Fibroblast of peridontal ligament (primary cell): Measurements from ENCODE around the gene RNF19B.
A peak's percentile ranks its signal among the peaks of the same experiment; 100 is the strongest.

ENCODE experiments used
- DNase-seq: peaks from one replicate; pipeline ENCODE4 v3.0.0-alpha.2; 2010; ENCODE audit errors: extremely low read depth

The RNF19B gene

DNA sequence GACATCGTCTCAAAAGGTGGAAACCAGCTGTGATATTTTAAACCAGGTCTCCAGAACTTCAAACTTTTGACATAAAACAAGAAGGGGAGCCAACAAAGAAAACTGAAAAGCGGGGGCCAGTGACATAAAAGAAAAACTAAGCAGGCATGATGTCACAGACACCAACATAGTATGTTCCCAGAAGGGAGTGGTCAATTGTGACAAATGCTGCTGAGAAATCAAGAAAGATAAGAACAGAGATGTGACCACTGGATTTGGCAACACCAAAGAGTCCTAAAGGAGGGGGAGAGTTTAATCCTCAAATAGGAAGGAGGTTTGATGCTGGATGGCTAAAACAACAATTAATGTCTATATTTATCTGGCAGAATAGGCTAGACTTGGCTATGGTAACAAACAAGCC is 2.3 kb upstream of the RNF19B start:
- no peak for DNase-seq

GRCh38 chr1:32965251-32965747 is 690 bp upstream of the RNF19B start:
- no peak for DNase-seq

GRCh38 chr1:32963746-32964460 is 706 bp downstream of the RNF19B start:
- DNase-seq: no peak

- peak; percentile 45 for DNase-seq
Observed at GRCh38 chr1:32962248-32962896, 2.2 kb downstream of the RNF19B start.

DNA sequence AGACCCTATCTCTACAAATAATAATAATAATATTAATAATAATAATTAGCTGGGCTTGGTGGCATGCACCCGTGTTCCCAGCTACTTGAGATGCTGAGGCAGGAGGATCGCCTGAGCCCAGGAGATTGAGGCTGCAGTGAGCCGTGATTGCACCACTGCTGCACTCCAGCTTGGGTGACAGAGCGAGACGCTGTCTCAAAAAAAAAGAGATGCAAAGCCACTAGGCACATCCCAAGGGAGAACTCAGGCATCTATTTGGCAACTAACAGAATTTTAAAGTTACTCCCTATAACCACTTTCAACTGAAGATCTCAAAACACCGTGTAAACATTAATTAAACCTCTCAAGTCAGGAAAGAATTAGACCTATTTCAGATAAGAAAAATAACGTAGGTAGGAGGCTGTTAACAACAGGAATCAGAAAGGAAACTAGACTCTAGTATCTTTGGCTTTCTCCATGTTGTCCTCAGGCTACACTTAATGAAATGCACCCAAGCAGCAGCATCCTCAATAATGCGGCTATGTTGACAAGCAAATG is 3.7 kb downstream of the RNF19B start:
- DNase-seq: no peak

DNA sequence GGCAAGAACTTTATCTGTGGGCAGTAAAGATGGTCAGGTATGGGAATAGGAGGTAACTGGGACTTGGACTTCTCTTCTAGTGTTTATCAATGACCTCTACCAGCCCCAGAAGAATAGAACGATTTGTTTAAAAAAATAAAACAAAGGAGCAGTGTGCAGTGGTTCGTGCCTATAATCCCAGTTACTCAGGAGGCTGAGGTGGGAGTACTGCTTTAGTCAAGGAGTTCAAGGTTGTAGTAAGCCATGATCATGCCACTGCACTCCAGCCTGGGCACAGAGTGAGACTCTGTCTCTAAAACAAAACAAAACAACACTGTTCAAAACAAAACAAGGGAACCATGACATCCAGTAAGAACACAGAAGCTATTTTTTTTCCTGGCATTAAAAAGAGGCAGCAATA is 4.3 kb downstream of the RNF19B start:
- DNase-seq: no peak

DNA sequence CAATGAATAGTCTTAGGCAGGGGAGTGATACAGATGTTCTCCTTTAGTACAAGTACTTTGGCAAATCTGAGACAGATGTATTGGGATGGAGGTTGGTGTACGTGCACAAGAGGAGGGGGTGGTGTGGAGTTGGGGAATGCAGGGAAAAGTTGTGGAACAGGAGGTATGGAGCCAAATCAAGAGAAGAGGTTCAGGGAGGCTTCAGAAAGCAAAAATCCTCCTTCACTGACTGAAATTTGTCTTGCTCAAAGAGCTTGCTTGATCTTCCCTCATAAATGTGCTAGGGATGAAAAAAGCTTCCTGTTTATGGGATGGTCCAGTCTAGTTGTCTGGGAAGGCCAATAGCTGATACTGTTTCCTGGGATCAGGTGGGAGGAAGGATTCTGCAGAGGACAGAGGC is 5.8 kb downstream of the RNF19B start:
- DNase-seq: no peak

DNA sequence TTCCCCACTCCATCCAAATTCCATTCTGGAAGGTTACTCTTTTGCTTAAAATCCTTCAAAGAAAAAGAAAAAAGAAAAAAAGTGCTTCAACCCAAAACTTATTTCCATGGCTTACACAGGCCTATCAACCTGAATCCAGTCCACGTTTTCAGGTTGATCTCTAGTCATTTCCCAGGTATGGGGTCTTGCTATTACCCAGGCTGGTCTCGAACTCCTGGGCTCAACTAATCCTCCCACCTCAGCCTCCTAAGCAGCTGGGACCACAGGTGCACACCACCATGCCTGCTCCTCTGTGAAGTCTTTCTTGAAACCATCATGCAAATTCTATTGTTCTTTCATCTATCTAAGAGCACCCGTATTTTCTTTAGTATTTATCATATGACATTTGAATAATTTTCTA is 7.6 kb downstream of the RNF19B start:
- no peak for DNase-seq

DNA sequence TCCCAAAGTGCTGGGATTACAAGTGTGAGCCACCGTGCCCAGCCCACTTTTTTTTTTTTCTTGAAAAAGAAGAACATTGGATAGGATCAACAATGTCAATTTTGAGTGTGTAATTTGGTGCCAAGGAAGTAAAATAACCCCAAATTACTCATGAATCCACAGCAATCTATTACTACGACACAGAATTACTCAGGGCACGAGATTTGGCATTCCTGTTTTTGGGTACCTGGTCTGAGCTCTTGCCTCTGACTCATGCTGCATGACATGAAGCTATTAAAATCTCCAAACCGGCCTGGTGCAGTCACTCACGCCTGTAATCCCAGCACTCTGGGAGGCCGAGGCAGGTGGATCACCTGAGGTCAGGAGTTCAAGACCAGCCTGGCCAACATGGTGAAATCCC is 10.4 kb downstream of the RNF19B start:
- no peak for DNase-seq

GRCh38 chr1:32953495-32953894 is 11.1 kb downstream of the RNF19B start:
- no peak for DNase-seq

DNA sequence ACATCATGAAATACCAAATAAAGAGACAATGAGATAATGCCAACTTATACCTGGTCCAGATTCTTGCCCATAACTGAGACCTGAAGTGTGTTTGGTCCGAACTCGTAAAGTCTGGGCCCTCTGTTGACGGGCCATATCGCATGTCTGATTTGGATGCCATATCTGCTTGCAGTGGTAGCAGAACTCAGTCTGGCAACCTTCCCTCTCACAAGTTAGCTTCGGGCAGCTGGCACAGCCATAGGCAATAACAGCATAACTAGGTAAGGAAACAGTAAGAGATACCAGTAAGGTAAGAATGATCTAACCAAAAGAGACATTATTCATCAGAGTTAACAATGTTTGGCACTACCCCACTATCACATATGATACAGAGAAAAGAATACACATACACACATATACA is 15.1 kb downstream of the RNF19B start:
- DNase-seq: no peak

GRCh38 chr1:32948905-32949304 is 15.7 kb downstream of the RNF19B start:
- no peak for DNase-seq

DNA sequence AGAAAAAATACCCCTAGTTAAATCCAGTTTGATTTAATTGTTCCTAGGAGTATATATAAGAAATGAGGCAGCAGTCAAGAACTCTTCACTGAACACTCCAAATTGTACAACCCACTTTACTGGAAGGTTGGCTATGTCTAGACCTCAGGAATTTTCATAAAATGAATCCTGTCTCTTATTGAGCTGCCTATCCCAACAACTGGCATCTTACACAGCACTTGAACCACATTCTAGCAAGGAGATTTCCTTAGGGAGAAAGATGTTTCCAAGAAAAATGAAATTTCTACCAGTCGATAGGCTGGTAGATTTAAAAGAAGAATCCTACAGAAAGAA is 16.3 kb downstream of the RNF19B start:
- no peak for DNase-seq

DNA sequence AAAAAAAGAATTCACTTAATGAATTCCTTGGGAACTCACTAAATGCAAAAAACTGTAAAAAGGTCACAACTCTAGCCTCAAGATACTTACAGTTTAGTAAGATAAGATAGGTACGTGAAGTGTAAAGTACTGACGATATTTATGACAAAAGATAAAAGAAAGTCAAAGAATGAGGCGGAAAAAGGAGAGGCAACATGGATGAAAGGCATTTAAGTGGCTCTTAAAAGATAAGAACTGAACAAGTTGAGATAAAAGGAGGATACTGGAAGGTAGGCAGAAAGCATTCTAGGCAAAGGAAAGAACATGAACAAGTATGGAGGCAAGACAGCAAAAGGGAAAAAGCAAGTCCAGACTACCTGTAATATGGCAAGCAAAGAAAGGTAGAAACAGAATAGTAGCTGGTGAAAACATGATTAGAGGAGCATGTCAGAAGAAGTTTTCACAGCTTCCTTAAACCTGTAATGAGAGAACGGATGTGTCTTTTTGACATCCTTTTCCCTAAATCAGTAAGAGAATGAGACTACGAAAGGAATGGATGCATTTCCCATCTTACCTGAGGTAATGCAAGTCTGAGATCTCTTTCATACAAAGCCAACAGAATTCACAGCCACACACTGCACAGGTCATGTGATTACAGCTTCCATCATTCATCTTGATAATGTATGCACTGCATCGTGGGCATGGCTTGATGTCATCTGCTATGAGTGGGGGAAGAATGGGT is 16.8 kb downstream of the RNF19B start:
- DNase-seq: no peak

DNA sequence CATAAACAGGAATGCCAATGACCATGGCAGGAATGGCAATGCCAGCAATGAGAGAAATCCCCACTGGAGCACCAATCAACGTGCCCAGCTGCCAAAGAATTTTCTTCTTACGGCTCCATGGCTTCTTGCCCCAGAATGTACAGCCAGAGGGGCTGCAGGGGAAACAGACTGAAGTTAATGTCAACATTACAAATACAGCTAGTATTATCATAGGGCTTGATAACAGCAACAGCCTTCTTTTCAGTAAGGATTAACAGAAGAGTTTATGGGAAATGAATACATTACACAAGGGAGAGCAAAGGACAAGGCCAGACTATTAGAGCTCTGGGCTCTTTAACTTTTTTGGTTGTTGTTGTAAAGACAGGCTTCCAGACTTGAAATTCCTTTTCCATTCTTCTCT is 18.2 kb downstream of the RNF19B start:
- DNase-seq: no peak

- no peak for DNase-seq
Observed at GRCh38 chr1:32944180-32944579, 20.4 kb downstream of the RNF19B start.

DNA sequence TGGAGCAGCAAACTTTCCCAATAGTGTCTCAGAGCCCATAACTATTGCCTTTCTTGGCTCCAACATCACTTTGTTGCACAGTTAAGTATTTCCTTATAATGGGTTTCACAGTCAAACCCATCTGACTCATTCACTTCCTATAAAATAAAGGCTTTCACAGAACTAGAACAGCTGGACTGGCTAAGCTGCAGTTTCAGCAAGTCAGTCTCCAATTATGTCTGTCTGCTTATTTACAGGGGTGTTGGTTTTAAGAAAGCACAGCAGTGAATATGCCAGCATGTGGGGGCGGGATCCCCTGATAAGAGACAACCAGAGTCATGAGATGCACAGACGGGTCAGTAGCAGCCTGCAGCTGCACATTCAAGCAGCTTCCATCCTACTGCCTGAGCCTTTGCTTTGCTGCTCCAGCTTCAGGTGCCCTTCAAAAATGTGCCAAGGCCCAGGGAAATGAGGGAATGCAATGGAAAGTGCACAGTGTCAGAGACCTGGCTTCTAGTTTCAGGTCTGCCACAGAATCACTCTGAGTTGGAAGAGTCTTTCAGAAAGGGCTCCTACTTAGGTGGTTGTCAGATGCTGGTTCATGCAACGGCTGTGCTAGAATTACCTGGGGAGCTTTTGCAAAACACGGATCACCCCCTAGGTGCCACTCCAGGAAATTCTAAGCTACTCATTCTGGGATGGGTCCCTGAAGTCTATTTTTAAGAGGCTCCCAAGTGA is 24.8 kb downstream of the RNF19B start:
- peak; percentile 90 for DNase-seq

DNA sequence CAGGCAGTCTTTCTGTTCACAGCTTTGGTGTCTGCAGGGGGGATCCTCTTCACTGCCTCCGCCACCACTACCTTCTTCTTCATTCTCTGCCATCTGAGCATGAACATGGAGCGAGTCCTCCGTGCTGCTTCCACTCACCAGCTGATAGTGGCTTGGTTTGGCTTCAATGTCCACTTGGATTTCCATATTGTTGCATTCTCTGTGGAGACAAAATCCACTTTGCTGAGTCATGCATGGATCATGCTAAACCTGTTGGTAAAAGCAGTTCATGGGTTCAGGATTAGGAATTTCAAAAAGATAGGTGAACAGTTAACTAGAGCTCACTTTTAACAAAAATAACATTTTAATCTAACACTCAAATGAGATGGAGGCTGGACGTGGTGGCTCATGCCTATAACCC is 27.5 kb downstream of the RNF19B start:
- no peak for DNase-seq

GRCh38 chr1:32934535-32934934 is 30.1 kb downstream of the RNF19B start:
- no peak for DNase-seq

- DNase-seq: peak; percentile 12
Observed at GRCh38 chr1:32933742-32934322, 30.8 kb downstream of the RNF19B start.

GRCh38 chr1:32931760-32932159 is 32.8 kb downstream of the RNF19B start:
- DNase-seq: no peak

- DNase-seq: no peak
Observed at GRCh38 chr1:32929366-32929765, 35.2 kb downstream of the RNF19B start.
